HG03469 (cell line): ENCODE data around the gene AP1G2.
A peak's percentile ranks its signal among the peaks of the same experiment; 100 is the strongest.
"Not testable (repeated sequence)": the region's sequence is repeated elsewhere in the genome, so short reads cannot be mapped to it uniquely, and the experiment has no call there.

Experiments used
- ATAC-seq: cut with Tn5 transposase; IDR thresholded peaks from one replicate; pipeline ENCODE4 v1.9.1; 2021; ENCODE audit warnings: mild to moderate bottlenecking, moderate library complexity, moderate number of reproducible peaks; ENCODE audit not compliant: unreplicated experiment

Gene AP1G2, protein sequence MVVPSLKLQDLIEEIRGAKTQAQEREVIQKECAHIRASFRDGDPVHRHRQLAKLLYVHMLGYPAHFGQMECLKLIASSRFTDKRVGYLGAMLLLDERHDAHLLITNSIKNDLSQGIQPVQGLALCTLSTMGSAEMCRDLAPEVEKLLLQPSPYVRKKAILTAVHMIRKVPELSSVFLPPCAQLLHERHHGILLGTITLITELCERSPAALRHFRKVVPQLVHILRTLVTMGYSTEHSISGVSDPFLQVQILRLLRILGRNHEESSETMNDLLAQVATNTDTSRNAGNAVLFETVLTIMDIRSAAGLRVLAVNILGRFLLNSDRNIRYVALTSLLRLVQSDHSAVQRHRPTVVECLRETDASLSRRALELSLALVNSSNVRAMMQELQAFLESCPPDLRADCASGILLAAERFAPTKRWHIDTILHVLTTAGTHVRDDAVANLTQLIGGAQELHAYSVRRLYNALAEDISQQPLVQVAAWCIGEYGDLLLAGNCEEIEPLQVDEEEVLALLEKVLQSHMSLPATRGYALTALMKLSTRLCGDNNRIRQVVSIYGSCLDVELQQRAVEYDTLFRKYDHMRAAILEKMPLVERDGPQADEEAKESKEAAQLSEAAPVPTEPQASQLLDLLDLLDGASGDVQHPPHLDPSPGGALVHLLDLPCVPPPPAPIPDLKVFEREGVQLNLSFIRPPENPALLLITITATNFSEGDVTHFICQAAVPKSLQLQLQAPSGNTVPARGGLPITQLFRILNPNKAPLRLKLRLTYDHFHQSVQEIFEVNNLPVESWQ

GRCh38 chr14:23567186-23568020 lies at the start of gene AP1G2:
TSS of gene AP1G2 (minus strand) at chr14:23567791. CDS start at chr14:23567314, 477 bp downstream.
- peak; percentile 47 for ATAC-seq

- ATAC-seq: no peak
Observed at GRCh38 chr14:23615856-23616255, 48.3 kb upstream of the AP1G2 start.

DNA sequence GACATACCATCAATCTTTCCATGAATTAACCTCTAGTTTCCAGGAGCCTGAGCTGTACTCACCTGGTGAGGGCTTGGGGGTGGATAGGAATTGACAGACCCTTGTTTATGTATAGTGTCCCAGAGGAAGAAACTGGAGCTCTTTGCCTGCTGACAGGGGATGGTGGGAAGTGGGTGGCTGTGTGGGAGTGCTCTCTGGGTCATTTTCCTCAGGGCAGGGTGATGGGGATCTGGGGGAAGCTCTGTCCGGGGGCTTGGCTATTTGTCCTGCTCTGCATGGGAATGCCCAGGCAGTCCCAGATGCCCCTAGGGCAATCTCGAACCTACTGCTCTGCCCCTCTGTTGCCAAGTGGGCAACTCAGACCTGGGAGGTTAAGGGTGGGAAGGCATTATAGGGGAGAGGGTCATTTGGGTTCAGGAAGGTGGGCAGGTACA lies 46.8 kb upstream of the AP1G2 start:
- ATAC-seq: no peak

GRCh38 chr14:23613242-23614070 lies 45.9 kb upstream of the AP1G2 start:
- no peak for ATAC-seq

DNA sequence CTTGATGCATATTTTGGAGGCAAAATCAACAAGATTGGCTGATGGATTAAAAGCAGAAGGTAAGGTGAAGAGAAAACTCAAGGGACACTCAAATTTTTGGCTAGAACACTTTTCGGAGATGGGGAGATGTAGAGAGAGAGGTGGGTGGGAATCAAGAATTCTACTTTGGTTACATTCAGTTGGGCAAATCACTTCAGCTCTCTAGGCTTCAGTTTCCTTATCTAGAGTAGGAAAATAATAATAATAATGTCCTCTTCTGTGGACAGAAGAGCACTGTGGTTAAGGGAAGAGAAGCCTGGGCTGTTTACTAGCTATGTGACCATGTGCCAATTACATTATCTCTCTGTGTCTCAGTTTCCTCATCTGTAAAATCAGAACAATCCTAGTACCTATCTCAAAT lies 45.2 kb upstream of the AP1G2 start:
- ATAC-seq: no peak

DNA sequence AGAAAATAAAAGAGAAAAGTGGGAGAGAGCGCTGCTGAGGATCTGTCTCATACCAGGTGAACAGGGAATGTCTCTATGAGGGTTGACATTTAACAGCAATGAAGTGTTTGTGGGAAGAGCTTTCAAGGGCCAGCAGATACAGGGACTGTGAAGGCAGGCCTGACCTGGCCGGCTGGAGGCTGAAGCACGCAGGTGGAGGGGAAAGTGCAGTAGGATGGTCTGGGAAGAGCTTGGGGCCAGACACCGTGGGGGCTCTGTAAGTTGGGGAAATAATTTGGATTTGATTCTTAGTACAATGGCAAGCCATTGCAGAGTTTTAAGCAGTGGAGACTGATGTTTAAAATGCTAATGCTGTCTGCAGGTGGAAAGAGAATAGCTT lies 44.8 kb upstream of the AP1G2 start:
- ATAC-seq: no peak

- no peak for ATAC-seq
Observed at GRCh38 chr14:23610815-23611289, 43.3 kb upstream of the AP1G2 start.

GRCh38 chr14:23610090-23610814 lies 42.7 kb upstream of the AP1G2 start:
- no peak for ATAC-seq

DNA sequence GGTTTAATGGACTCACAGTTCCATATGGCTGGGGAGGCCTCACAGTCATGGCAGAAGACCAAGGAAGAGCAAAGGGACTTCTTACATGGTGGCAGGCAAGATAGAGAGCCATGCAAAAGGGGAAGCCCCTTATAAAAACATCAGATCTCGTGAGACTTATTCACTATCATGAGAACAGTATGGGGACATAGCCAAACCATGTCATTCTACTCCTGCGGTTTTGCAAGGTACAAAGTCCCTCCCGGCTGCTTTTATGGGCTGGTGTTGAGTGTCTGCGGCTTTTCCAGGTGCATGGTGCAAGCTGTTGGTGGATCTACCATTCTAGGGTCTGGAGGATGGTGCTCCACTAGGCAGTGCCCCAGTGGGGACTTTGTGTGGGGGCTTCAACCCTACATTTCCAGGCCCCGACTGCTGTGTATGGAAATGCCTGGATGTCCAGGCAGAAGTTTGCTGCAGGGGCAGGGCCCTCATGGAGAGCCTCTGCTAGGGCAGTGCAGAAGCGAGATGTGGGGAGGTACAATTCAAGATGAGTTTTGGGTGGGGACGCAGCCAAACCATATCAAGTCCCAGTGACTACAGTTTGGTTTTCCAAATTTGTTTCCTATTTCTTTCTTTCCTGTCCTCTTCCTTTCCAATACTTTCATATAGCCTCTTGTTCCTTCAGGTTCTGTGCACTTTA lies 42.0 kb upstream of the AP1G2 start:
- ATAC-seq: not testable (repeated sequence)

DNA sequence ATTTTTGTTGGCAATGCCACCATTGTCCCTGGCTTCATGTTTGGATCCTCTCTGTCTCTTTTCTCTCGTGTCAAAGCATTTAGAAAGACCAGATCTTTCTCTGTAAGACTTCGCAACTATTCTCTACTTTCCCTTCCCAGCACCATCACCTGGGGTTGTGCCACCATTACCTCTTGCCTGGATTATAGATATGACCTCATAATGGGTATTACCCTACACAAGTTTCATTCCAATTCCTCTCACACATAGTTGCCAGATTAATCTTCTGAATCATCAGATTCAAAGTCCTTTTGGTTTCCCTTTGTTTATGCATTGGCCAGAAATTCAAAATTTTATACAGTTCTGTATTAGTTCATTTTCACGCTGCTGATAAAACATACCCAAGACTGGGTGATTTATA lies 41.4 kb upstream of the AP1G2 start:
- no peak for ATAC-seq

GRCh38 chr14:23608454-23608853 lies 40.9 kb upstream of the AP1G2 start:
- no peak for ATAC-seq

- peak; percentile 81 for ATAC-seq
Observed at GRCh38 chr14:23605931-23606585, 38.5 kb upstream of the AP1G2 start.

- ATAC-seq: no peak
Observed at GRCh38 chr14:23604675-23605170, 37.1 kb upstream of the AP1G2 start.

- ATAC-seq: no peak
Observed at GRCh38 chr14:23604148-23604547, 36.6 kb upstream of the AP1G2 start.

GRCh38 chr14:23603103-23603502 lies 35.5 kb upstream of the AP1G2 start:
- no peak for ATAC-seq

DNA sequence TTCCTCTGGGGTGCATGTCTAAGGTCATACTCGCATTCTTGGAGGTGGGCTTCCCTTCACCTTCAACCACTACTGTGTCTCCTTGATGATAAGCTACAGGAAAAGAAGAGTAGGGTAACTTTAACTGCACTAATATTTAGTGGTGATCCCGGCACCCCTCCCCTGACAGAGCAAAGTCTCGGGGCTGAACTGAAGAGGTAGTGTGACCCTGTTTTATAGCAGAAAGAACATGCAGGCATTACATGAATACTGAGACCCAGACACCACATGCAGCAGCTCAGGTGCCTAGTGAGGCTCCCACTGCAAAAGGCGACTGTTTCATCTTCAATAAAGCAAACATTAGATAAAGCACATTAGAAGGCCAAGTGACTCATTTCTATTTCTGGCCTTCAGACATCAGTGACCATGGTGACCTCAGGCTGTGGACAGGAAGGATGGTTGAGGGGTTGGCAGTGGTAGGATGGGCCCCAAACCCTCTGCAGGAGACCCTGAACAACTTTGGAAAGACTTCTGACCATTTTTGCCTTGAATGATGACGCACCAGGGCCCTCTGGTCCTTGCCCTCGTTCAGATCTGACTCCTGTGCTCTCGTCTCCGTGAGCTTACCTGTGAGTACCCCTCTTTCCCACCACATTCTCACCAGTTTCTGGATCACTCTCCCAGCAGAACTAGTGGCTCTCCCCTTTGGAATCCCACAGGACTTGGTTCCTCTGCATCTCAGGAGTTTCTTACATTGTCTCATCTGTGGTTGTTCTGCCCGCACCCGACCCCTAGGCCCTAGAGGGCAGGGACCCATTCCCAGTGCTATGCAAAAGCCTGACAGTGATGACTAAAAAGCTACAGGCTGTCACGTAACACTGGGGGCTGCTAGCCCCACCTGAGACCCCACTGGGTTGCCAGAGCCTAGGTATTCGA lies 34.8 kb upstream of the AP1G2 start:
- no peak for ATAC-seq

DNA sequence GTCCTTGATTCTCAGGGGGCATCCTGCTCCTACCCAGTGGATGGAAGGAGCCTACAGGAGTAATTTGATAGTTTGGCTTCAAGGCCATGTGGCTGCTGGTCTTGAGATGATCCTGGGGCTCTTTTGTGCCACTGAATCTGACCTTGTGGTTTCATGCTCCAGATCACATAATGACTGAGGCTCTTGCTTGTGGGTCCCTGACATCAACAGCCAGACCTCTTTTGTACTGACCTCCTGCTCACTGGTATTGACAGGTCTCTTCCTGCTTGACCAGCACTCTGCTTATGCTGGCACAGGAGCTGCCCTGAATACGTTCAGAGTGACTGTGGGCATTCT lies 34.2 kb upstream of the AP1G2 start:
- no peak for ATAC-seq
